GM18526 (cell line): Measurements from ENCODE around the gene GRID1.

ENCODE experiments used
- POLR2A ChIP-seq: IDR thresholded peaks from 3 replicates; pipeline ENCODE4 v1.6.1; 2011; ENCODE audit not compliant: insufficient read length; ENCODE audit errors: extremely low read depth

The GRID1 gene

GRCh38 chr10:85915245-85915846 is 451.2 kb downstream of the GRID1 start:
- no peak for TF ChIP-seq POLR2A

GRCh38 chr10:85914720-85915119 is 451.9 kb downstream of the GRID1 start:
- no peak for TF ChIP-seq POLR2A

GRCh38 chr10:85908462-85908861 is 458.1 kb downstream of the GRID1 start:
- no peak for TF ChIP-seq POLR2A

GRCh38 chr10:85902051-85902450 is 464.5 kb downstream of the GRID1 start:
- no peak for TF ChIP-seq POLR2A

GRCh38 chr10:85901599-85901998 is 465.0 kb downstream of the GRID1 start:
- TF ChIP-seq POLR2A = no peak

GRCh38 chr10:85900487-85900886 is 466.1 kb downstream of the GRID1 start:
- no peak for TF ChIP-seq POLR2A

- no peak for TF ChIP-seq POLR2A
Observed at GRCh38 chr10:85900061-85900460, 466.5 kb downstream of the GRID1 start.

- no peak for TF ChIP-seq POLR2A
Observed at GRCh38 chr10:85891472-85891871, 475.1 kb downstream of the GRID1 start.

- no peak for TF ChIP-seq POLR2A
Observed at GRCh38 chr10:85888559-85888958, 478.0 kb downstream of the GRID1 start.

GRCh38 chr10:85888004-85888403 is 478.6 kb downstream of the GRID1 start:
- TF ChIP-seq POLR2A = no peak

- TF ChIP-seq POLR2A = no peak
Observed at GRCh38 chr10:85874208-85874607, 492.4 kb downstream of the GRID1 start.

- TF ChIP-seq POLR2A = no peak
Observed at GRCh38 chr10:85873063-85873462, 493.5 kb downstream of the GRID1 start.

- no peak for TF ChIP-seq POLR2A
Observed at GRCh38 chr10:85868627-85869499, 497.7 kb downstream of the GRID1 start.

- TF ChIP-seq POLR2A = no peak
Observed at GRCh38 chr10:85864868-85865526, 501.6 kb downstream of the GRID1 start.

- TF ChIP-seq POLR2A = no peak
Observed at GRCh38 chr10:85864173-85864549, 502.4 kb downstream of the GRID1 start.
